GM19468 (cell line): Measurements from ENCODE around the gene RFK.
"Not testable (repeated sequence)": the region's sequence is repeated elsewhere in the genome, so short reads cannot be mapped to it uniquely, and the experiment has no call there.

Source experiments
- ATAC-seq: cut with Tn5 transposase; IDR thresholded peaks from one replicate; pipeline ENCODE4 v1.9.1; 2021; ENCODE audit warnings: mild to moderate bottlenecking, moderate library complexity, moderate number of reproducible peaks; ENCODE audit not compliant: unreplicated experiment; ENCODE audit errors: extremely low read depth

Gene RFK

DNA sequence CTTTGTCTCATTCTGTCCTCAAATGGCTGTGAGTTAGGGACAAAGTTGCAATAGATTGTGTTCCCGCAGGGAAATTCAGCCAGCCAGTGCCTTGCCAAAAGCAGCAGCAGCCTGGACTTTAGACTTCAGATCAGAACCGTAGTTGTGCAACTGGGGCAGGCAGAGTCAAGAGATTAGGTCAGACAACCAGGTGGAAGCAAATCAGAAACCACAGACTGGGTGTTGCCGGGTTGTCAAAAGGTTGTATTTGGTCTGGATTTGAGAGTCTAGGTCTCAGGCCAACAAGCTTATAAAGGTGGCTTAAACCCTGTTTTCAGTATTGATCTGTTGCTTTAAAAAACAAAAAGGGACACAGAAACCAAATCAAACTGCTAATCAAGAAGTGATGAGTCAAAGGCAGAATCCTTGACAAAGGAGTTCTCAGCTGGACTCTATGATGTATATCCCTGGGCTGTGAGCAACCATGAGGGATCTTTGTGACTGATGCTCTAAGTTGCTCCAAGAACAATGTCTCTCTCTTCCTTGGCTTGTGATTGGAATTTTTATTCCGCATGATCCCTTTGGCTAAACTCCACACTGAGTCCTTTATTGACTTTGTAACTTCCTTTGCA is 20.9 kb downstream of the RFK start:
- ATAC-seq: no peak

DNA sequence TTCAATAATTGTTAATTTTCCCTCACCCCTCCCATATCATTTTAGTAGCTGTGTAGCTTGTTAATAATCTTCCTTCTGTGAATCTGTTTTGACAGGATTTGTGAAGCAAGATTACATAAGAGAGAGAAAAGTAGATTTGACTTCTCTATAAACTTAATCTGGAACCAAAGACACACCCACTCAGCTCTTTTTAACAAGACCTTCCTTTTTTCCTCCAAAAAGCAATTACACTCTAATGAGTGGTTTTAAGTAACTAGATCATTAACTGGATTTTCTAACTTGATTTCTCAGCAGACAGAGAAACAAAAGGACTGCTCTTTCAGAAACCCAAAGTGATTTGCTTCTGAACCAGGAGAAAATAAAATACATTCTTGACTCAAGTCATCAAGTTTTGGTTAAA is 21.9 kb downstream of the RFK start:
- ATAC-seq: no peak

DNA sequence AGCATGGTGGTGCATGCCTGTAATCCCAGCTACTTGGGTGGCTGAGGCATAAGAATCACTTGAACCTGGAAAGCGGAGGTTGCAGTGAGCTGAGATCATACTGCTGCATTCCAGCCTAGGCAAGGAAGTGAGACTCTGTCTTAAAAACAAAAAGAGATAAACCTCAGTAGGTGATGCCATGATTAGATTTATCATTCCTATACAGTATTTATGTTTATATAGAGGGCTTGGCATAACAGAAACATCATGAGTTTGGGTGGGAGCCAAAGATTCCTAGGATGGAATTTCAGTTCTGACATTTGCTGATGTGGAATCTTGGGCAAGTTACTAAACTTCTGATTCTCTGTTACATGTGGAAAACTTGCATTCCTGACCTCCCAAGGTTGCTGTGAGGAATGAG is 22.3 kb downstream of the RFK start:
- ATAC-seq: no peak

DNA sequence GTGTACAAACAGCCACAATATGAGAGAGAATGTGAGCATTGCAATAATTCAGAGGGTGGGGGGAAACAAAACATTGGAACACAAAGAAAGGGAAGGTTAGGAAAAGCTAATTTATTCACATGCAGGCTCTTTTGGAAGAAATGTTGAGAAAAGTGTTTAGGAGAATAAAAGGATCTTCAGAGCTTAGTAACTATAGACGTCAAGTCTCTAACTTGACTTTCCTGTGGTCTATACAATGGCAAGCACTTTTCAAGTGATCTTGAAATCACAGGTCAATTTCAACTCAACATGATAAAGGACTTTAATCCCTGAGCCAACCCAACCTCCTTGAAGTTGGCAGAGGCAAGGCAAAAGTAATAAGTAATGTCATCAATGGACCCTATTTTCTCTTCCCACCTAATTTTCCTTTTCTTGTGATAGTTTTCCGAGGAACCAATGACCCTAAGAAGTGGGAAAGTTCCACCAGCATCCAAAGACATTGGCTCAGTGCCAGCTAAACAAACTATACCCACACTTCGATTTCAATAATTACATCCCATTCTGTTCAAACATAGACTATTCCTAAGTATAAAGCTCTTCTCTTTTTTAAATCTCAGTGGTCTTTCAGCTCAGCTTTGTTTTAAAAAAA is 23.7 kb downstream of the RFK start:
- no peak for ATAC-seq

DNA sequence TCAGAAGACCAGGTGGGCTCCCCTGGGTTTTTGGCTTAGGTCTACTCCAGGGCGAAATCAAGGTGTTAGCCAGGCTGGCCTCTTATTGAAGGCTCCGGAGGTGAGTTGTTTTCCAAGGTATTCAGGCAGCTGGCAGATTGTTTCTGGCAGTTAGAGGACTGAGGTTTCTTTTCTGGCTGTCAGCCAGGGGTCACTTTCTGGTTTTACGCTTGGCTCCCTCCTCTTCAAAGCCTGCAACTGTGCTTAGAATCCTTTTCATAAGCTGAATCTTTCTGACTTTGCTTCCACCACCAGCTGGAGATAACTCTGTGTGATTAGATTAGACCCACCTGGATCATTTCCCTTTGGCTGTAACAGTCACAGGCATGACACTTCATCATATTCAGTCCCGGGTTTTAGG is 24.6 kb downstream of the RFK start:
- ATAC-seq: no peak

DNA sequence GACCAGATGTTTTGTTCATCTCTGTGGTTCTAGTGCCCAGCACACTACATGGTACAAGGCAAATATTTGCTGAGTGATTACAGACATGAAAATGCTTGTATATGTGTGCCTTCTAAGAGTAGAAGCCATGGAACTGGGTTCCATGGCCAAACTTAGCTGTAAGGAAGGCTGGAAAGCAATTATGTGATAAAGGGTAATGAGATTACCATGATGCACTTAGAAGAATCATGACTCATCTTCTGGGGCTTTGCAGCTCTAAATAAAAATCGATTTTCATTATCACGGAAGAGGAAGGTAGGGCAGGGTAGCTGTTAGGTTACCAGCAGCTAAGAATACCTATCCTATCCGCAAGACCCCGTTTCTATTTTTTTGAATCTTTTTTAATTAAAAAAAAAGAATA is 28.0 kb downstream of the RFK start:
- ATAC-seq: no peak

DNA sequence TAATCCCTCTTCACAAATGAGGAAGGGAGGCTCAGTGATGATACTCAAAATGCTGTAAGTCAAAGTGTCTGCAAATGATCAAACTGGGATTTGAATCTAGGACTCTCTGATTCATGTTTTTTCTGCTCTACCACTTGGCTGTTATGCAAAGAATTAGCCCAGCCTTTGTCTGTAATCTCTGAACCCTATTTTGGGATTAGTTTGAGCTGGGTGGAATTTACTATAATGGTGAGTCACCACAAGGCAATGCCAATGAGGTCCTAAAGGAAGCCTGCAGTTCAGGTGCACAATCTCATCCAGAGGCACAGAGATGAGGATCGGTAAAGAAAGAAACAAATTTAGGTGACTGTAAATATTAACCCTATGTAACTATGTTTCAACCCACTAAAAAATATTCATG is 29.2 kb downstream of the RFK start:
- ATAC-seq: no peak

DNA sequence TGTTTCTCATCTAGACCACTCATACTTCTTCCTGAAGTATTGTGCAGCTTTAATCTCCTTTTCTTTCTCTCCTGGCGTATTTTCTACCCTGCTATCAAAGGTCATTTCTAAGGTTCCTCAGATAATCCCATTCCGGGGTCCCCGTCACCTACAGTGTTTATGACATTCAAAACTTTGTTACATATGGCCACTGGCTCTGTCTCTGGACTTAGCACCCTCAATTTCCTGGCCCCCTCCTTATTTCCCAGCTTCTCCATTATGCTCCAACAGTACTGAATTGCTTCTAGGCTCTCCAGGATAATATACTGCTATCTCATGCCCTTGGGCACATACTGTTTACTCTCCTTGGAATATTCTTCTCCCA is 31.2 kb downstream of the RFK start:
- no peak for ATAC-seq

DNA sequence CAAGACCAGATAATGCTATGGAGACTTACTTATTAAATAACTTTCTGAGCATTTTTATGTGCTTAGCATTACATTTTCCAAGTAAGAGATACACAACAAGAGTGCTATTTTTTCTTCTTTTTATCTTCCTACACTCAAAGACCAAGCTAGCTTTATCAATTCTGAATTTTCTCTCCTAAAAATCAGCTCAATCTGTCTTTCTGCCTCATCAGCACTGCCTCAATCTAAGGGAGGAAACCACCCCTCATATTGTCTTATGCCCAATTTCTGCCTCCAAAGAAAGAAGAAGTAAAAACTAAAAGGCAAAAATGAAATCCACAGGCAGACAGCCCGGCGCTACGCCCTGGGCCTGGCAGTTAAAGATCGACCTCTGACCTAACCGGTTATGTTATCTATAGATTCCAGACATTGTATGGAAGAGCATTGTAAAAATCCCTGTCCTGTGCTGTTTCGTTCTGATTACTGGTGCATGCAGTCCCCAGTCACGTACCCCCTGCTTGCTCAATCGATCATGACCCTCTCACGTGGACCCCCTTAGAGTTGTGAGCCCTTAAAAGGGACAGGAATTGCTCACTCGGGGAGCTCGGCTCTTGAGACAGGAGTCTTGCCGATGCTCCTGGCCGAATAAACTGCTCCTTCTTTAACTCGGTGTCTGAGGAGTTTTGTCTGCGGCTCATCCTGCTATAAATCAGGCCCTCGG is 31.7 kb downstream of the RFK start:
- ATAC-seq: not testable (repeated sequence)

DNA sequence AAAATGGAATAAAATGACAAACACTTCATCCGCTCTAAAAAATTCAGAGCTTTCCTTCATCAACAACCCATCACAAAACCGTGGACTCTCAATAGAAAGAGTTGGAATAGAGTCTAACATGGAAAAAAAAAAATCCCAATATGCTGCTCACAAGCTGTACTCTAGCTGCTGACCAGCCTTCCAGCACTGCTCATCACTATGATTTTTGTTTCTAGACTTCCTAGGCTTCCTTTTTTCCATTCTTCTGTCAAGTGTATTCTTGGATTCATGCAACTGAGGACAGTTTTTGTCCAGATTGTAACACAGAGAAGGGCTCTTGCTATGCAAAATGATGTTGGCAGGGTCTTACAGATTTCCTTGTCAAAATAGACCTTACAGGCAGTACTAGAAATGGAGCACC is 34.5 kb downstream of the RFK start:
- no peak for ATAC-seq

DNA sequence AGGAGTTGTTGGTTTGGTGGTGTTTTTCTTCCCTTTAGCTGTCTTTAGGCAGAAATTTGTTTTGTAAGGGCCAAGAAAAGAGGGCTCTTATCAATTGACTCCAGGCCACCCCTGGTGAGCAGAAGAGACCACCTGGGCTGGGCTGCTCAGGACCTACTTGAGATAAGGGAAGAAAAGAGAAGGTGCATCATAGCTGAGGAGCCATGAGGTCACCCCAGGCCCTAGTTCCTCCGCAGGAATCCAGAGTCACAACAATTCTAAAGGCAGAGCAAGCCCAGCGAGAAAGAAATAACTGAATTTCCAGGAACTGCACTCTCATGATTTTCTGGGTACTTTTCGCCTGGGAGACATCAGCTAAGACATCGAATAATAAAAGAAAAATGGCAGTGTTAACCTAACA is 34.9 kb downstream of the RFK start:
- no peak for ATAC-seq

DNA sequence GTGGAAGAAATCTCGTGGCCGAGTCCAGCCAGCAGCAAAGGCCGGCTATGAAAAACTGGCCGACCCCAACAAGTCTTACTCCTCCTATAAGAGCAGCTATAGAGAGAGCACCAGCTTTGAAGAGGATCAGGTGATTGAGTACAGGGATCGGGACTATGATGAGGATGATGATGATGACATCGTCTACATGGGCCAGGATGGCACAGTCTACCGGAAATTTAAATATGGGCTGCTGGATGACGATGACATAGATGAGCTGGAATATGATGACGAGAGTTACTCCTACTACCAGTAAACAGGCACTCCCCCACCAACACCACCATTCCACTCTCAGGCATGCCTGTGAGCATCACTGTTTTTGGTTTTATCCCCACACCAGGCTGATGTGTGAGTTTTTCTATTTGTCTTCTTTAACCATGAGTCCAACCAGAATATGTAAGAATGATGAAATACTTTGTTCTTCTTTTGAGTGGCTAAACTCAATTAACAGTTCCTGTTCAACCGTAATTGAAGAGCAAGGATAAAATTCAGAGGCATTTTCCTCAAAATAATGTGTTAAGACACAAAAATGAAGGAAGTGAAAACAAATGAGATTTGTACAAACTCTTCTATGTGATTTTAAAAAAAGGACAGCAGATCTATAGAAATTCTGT is 35.5 kb downstream of the RFK start:
- ATAC-seq: no peak

DNA sequence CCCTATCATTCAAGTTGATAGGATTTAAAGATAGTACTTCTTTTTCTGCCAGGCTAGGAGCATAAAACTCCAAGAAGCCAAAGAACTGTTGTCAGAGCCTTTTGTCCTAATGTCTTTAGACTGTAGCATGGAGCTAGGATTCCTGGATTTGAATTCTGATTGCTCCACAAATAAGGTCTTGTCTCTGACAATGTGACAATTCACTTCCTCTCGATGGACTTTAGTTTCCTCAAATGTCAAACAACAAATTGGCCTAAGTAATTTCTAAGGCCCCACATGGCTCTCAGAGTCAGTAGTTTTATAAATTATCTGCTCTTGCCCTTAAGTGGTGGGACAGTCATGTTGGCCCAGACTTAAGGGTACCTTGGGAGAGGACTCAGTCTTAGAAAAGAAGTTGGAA is 36.7 kb downstream of the RFK start:
- no peak for ATAC-seq

DNA sequence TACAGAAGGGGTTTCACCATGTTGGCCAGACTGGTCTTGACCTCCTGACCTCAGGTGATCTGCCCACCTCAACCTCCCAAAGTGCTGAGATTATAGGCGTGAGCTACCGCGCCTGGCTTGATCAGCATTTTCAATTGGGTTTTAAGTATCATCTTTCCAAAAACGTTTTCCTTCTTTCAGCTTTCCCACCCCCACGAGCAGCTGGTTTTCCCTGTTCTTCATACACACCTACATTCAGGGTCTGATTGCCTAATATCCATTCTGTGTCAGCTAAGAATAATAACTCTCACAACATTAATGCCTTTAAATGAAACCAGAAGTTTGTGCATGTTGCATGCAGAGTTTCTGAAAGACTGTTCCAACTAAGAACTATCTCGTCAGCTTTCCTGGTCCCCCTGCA is 38.3 kb downstream of the RFK start:
- no peak for ATAC-seq

DNA sequence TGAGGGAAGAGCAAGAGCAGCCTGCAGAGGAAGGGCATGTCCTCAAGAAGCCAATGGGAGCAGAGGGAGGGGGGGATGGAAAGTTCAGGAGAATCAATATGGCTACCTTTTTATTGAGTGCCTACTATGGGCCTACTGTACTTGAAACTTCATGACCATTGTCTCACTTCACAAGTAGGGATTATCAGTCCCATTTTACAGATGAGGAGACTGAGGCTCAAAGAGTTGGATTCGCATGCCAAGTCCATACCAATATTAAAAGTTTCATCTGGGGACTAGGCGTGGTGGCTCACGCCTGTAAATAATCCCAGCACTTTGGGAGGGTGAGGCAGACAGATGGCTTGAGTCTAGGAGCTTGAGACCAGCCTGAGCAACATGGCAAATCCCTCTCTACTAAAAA is 40.0 kb downstream of the RFK start:
- no peak for ATAC-seq

DNA sequence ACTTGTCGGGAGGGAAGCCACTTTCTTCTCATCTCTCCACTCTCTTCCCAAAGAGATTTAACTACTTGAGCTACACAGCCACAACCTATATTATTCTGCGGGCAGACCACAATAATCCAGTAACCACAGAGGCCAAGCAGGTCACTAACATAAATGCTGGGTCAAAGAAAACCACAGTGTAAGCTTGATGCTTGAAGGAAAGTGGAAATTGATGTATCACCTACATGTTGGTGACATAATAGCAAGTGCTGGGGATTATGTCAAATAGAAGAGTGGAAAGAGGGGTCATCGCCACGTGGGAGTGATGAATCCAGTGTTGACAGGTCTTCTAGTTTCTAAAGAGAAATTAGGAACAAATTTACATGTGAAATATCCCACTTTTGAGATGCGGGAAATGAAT is 40.9 kb downstream of the RFK start:
- no peak for ATAC-seq

DNA sequence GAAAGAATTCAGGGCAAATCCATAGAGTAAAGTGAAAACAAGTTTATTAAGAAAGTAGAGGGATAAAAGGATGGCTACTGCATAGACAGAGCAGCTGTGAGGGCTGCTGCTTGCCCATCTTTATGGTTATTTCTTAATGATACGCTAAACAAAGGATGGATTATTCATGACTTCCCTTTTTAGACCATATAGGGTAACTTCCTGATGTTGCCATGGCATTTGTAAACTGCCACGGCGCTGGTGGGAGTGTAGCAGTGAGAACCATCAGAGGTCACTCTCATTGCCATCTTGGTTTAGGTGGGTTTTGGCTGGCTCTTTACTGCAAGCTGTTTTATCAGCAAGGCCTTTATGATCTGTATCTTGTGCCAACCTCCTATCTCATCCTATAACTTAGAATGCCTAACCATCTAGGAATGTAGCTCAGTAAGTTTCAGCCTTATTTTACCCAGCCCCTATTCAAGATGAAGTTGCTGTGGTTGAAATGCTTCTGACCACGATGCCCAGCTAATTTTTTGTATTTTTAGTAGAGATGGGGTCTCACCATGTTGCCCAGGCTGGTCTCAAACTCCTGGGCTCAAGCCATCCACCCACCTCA is 42.1 kb downstream of the RFK start:
- ATAC-seq: no peak

DNA sequence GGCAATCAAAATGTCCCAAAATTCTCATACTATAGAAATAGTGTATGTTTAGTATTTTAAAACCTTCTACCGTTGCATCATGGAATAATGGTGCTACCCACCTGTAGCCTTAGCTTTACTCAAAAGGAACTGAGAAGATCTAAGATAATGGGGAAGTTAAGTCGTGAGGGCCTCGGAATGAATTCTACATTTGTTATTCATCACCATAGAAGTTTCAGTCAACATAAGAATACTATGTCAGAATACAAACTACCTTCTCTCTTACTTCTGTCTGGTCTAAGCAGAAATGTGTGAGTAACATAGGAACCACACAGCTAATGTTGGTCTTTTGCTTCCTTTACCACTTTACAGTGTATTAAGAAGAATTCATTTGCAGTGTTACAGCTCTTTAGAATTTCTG is 43.2 kb downstream of the RFK start:
- no peak for ATAC-seq

DNA sequence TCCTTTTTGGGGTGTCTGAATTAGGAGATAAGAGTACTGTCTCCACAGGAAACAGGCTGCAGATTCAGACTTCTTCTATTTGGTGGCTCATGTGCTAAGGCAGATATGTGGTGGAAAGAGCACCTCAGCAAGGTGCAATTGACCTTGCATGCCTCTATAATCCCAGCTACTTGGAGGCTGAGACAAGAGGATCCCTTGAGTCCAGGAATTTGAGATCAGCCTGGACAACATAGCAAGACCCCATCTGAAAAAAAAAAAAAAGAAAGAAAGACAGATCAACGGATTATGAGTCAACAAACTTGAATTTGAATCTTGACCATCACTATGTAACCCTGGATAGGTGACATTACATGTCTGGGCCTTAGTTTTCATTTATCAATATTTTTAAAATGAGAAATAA is 44.4 kb downstream of the RFK start:
- ATAC-seq: no peak

DNA sequence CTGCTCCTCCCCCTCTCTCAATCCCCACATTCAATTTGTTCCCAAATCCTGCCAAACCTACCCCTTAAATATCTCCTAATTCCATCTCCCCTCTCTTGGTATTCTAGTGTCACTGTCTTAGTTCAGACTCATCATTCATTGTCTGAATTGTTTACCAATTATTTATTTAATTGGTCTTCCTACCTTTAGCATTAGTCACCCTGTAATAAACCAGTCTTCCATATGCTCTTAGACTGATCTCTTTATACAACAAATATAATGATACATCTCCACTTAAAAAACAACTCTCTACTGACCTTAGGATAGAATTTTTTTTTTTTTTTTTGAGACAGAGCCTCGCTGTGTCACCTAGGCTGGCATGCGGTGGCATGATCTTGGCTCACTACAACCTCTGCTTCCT is 51.4 kb downstream of the RFK start:
- ATAC-seq: no peak

DNA sequence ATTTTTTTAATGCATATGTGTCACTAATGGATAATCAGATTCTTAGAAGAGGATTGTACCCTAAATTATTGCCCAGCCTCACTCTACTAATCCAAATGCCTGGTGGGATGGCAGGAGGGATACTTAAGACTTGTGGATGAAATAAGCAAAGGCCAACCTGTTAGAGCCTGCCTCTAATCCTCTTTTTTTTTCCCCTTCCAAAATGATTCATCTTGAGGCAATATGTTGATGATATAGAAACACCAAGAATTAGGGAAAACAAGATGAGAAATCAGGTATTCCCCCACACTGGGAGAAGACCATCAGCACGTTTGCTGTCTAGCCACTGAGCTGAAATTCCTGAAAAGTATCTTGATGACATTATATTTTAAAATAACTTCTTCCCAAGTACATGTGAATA is 52.0 kb downstream of the RFK start:
- ATAC-seq: no peak
